ENCODE measurements around the gene DDX10.

DDX10 gene

DNA sequence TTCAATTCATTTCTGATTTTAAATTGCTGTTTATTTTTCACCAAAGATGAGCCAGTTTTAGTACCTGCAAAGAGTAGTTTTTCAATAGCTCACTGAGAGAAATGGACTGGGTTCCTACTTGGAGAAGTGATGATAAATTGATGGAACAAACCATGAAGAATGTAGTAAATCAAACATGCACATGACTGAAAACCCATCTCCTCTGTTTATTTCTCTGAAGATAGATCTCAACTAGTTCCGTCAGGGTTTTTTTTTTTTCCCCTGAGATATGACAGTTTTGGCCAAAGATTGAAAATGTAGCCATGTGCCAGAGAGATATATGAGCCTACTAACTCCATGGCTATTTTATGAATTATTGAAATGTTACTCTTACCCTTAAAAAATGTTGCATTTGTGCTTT is 239.6 kb downstream of the DDX10 start:
- TF ChIP-seq, protein P1, sequence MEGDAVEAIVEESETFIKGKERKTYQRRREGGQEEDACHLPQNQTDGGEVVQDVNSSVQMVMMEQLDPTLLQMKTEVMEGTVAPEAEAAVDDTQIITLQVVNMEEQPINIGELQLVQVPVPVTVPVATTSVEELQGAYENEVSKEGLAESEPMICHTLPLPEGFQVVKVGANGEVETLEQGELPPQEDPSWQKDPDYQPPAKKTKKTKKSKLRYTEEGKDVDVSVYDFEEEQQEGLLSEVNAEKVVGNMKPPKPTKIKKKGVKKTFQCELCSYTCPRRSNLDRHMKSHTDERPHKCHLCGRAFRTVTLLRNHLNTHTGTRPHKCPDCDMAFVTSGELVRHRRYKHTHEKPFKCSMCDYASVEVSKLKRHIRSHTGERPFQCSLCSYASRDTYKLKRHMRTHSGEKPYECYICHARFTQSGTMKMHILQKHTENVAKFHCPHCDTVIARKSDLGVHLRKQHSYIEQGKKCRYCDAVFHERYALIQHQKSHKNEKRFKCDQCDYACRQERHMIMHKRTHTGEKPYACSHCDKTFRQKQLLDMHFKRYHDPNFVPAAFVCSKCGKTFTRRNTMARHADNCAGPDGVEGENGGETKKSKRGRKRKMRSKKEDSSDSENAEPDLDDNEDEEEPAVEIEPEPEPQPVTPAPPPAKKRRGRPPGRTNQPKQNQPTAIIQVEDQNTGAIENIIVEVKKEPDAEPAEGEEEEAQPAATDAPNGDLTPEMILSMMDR (IDR thresholded peaks at IDR 0.05; ENCODE audit: borderline replicate concordance, insufficient read depth, low read depth, low read length), result no peak
- H3K4me3 ChIP-seq (ENCODE audit: low read depth, low read length), result no peak overlapping the region

DNA sequence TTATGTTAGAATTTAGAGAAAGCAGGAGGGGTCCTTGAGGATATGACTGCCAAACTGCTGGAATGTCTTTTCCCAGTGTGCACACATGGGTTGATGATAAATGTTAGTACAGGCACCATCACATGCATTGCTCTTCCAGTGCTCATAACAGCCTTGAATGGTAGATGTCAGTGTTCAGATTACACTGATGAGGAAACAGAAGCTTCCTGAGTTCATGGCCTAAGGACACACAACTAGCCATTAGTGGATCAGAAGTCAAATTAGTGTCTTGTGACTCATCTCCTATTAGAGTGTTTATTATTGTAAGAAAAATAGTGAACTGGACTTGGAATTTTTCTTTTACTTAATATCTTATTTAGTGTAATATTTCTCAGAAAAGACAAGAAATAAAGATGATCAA is 241.5 kb downstream of the DDX10 start:
- TF ChIP-seq, protein P1 (IDR thresholded peaks at IDR 0.05; ENCODE audit: borderline replicate concordance, insufficient read depth, low read depth, low read length), result no peak
- H3K4me3 ChIP-seq (ENCODE audit: low read depth, low read length), result no peak overlapping the region

DNA sequence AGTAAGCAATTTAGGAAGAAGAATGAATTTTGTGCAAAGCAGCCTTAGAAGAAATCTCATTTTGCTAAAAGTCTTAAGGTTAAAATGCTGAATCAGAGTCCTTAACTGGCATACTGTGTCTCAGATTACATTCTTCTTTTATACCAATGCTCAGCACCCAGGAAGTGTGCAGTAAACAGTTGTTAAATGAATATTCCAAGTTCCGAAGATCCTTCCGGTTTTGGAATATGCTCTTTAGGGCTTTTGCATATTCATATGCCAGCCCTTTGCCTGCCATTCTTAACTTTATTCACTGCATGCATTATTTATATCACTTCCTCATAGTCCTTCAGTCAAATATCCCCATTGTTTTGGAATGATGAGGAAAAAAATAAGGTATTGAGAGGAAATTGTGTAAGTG is 242.0 kb downstream of the DDX10 start:
- TF ChIP-seq, protein P1 (IDR thresholded peaks at IDR 0.05; ENCODE audit: borderline replicate concordance, insufficient read depth, low read depth, low read length), result no peak
- no peak overlapping the region for H3K4me3 ChIP-seq (ENCODE audit: low read depth, low read length)

DNA sequence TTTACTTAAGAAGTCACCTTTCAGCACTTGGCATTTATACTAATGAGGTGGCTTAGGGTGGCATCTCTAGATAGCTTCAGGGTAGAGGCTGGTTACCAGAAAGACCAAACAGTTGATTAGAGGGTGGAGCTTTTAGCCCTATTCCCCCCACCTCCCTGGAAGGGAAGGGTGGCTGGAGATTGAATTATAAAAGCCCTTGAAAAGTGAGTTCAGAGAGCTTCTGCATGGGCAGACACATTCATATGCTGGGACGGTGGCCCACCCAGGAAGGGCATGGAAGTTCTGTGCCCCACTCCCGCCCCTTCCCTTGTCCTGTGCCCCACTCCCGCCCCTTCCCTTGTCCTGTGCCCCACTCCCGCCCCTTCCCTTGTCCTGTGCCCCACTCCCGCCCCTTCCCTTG is 244.2 kb downstream of the DDX10 start:
- TF ChIP-seq, protein P1 (IDR thresholded peaks at IDR 0.05; ENCODE audit: borderline replicate concordance, insufficient read depth, low read depth, low read length), result no peak
- H3K4me3 ChIP-seq (ENCODE audit: low read depth, low read length), result no peak overlapping the region

DNA sequence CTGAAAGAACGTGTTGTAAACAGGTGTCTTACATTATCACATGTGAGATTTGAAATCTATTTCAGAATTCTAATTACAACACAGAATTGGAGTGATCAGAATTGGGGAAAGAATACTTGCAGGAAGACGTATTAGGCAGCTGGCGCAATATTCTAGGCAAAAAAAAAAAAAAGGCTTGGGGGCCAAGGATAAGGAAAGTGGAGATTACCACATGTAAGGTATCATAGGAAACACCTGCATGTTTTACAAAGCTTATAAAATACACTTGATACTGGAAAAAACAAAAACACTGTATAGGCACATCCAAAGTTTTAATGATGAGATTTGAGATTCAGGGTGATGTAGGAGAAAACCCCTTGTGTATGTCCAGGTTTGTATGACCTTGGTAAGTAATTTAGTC is 245.1 kb downstream of the DDX10 start:
- no peak overlapping the region for H3K4me3 ChIP-seq (ENCODE audit: low read depth, low read length)

DNA sequence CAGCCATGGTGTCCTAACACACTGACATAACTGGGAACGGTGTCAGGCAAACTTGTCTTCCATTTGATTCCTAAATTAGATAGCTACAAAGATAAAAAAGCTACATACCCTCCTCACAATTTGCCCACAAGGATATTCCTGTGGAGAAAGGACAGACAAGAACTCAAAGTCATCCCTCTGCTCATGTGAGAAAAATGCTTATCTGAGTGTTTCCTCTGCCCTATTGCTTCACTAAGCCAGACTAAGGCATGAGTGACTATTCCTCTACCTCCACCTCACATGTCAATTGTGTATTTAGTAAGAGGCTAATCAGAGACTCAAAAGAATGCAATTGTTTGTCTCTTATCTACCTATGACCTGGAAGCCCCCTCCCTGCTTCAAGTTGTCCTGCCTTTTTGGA is 247.7 kb downstream of the DDX10 start:
- TF ChIP-seq, protein P1 (IDR thresholded peaks at IDR 0.05; ENCODE audit: borderline replicate concordance, insufficient read depth, low read depth, low read length), result no peak
- H3K4me3 ChIP-seq (ENCODE audit: low read depth, low read length), result no peak overlapping the region

More for the DNA sequence above, 245.1 kb downstream of the DDX10 start:
- TF ChIP-seq, protein P1 (IDR thresholded peaks at IDR 0.05; ENCODE audit: borderline replicate concordance, insufficient read depth, low read depth, low read length), result no peak

DNA sequence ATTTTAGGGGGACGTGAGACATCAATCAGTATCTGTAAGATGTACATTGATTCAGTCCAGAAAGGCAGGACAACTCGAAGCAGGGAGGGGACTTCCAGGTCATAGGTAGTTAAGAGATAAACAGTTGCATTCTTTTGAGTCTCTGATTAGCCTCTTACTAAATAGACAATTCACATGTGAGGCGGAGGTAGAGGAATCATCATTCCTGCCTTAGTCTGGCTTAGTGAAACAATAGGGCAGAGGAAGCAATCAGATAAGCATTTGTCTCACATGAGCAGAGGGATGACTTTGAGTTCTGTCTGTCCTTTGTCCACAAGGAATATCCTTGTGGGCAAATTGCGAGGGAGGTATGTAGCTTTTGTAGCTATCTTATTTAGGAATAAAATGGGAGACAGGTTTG is 248.3 kb downstream of the DDX10 start:
- no peak overlapping the region for H3K4me3 ChIP-seq (ENCODE audit: low read depth, low read length)
- TF ChIP-seq, protein P1 (IDR thresholded peaks at IDR 0.05; ENCODE audit: borderline replicate concordance, insufficient read depth, low read depth, low read length), result no peak
